UCSD-AML1 (cell line): Measurements from ENCODE around the gene ZNF81.
"Not testable (repeated sequence)": the region's sequence is repeated elsewhere in the genome, so short reads cannot be mapped to it uniquely, and the experiment has no call there.

Source experiments
- DNase-seq: peaks from one replicate; lab custom pipeline; 2025; ENCODE audit not compliant: unreplicated experiment; lab: John Stamatoyannopoulos, UW

ZNF81 gene

DNA sequence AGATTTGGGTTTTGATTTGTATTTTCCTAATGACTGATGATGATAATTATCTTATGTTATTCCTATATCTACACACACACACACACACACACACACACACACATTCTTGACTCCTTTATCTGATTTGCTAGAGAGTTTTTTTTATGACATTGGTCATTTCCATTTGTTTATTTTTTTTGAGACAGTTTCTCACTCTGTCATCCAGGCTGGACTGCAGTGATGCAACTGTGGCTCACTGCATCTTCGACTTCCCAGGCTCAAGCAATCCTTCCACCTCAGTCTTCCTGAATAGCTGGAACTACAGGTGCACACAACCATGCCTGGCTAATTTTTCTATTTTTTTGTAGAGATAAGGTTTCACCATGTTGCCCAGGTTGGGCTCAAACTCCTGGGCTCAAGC, 6.7 kb downstream of the ZNF81 start:
- DNase-seq: no peak

GRCh38 chrX:47844117-47844516, 7.4 kb downstream of the ZNF81 start:
- no peak for DNase-seq

GRCh38 chrX:47846040-47846439, 9.3 kb downstream of the ZNF81 start:
- no peak for DNase-seq

DNA sequence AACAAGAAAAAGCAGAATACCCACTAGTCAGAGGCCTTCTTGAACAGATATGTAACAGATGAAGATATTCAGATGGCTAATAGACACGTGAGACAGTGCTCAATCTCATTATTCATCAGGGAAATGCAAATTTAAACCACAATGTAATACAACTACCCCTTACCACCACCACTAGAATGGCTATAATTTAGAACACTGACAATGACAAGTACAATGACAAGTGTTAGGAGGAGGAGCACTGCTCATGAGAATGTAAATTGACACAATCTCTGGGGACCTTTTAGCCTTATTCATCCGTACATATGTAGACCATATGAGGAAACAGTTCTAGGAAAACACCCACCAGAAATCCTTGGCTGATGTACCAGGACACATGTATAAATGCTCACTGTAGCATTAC, 13.1 kb downstream of the ZNF81 start:
- DNase-seq: no peak

DNA sequence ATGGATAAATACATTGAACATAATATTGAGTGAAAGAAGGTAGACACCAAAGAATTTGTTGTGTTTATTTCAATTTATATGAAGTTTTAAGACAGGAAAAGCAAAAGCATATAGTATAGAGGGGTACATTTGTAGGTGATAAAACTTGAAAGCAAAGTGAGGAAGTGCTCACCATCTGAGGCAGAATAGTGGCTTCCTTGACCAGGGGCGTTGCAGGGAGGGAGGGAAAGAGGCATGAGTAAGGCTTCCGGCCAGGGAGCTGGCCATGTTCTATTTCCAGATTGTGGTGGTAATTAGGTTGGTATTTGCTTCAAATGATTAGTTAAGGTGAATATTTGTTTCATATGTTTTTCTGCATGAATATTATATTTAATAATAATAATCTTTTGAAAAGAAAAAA, 13.7 kb downstream of the ZNF81 start:
- DNase-seq: not testable (repeated sequence)

- DNase-seq: no peak
Observed at GRCh38 chrX:47850901-47851300, 14.2 kb downstream of the ZNF81 start.

GRCh38 chrX:47854474-47854873, 17.8 kb downstream of the ZNF81 start:
- DNase-seq: peak; percentile 11

GRCh38 chrX:47859686-47860085, 23.0 kb downstream of the ZNF81 start:
- no peak for DNase-seq

- no peak for DNase-seq
Observed at GRCh38 chrX:47862680-47863079, 26.0 kb downstream of the ZNF81 start.

DNA sequence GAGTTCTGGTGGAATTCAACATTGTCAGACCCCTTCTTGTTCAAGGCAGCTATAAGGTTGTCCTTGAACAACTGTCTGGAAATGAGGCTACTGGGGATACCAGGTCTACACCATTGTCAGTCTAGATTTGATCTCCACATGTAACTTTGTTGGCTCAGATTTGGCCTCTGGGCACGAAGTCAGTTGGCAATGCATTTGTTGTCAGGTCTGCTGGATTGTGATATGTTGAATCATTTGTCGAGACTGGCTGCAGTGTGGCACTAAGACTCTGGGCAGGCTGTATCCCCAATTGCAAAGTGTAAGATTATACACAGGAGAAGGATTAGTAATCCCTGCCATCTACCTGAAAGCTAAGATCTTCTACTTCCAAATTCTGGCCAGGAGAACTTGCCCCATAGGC, 26.5 kb downstream of the ZNF81 start:
- no peak for DNase-seq

DNA sequence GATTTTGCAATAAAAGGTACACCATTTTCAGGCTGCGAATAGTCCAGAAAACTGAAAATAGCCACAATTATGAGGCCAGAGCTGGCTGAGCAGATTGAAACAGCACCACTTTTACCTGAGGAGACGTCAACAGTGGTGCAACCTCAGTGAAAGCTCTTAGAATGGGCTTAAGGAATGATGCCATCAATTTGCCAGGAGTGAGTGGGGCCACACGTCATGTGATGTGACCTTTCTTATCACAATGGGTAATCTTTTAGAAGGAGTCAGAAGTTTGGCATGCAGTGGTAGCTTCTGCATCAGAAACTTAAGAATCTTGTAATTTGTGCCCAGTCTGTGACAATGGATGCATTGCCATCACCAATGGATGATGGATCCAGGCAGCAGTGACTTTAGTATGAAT, 27.6 kb downstream of the ZNF81 start:
- no peak for DNase-seq

DNA sequence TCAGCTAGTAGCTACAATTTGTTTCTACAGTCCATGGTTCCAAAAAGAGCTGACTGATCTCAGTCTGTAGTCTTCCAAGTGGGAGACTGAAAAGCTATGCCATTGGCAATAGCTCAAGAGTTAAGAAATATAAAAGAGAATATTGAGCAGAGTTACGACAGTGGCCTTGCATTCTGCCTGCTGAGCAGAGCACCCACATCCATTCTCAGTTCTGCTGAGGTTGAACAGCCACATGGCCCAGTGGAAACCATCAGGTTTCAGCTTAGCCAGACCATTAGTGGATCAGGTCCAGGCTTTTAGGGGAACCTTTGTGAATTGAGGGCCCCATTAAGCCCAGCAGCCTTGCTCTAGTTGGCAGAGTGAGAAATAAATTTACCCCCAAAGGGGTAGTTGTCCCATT, 28.1 kb downstream of the ZNF81 start:
- DNase-seq: no peak

GRCh38 chrX:47873123-47873522, 36.4 kb downstream of the ZNF81 start:
- DNase-seq: no peak

GRCh38 chrX:47877327-47877726, 40.6 kb downstream of the ZNF81 start:
- DNase-seq: no peak

- no peak for DNase-seq
Observed at GRCh38 chrX:47878198-47878597, 41.5 kb downstream of the ZNF81 start.

- no peak for DNase-seq
Observed at GRCh38 chrX:47879463-47879862, 42.8 kb downstream of the ZNF81 start.

DNA sequence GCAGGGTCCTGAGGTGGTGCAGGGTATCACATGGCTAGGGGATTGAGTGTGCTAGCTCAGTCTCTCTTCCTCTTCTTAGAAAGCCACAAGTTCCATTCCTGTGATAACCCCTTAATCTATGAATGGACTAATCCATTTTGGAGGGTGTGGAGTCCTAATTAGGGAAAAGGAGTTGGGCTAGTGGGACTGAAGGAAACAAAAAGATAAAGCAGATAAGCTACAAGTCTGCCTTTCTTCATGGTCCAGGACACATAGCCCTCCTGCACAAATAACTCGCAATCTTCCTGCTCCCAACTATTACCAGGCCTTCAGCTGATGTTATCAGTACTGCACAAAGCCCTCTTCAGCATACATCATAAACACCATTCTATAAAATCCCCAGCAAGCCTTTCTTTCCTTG, 44.2 kb downstream of the ZNF81 start:
- DNase-seq: no peak

DNA sequence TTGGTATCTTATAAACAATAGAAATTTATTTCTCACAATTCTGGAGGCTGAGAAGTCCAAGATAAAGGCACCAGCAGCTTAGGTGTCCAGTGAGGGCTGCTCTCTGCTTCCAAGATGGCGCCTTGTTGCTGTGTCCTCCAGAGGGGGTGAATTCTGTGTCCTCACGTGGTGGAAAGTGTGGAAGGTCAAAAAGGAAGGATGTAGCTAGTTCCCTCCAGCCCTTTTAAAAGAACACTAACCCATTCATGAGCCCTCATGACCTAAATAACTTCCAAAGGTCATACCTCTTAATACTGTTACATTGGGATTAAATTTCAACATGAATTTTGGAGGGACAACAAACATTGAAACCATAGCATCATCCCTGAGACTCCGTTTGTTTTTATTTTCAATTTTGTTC, 48.8 kb downstream of the ZNF81 start:
- no peak for DNase-seq

GRCh38 chrX:47898024-47898423, 61.3 kb downstream of the ZNF81 start:
- no peak for DNase-seq

GRCh38 chrX:47900833-47901232, 64.1 kb downstream of the ZNF81 start:
- DNase-seq: no peak

DNA sequence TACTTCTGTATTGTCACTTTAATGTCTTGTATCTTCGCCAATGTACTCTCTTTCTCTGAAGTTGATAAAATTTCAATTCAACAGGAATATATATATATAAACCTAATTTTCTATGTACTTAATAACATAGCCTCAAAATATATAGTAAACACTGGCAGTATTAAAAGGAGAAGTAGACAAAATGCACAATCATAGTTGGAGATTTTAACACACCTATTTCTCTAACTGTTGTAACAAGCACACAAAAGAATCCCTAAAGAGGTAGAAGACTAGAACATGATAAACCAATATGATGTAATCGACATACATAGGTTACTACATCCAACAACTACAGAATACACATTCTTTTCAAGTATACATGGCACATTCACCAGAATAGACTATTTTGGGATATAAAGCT, 65.5 kb downstream of the ZNF81 start:
- no peak for DNase-seq

DNA sequence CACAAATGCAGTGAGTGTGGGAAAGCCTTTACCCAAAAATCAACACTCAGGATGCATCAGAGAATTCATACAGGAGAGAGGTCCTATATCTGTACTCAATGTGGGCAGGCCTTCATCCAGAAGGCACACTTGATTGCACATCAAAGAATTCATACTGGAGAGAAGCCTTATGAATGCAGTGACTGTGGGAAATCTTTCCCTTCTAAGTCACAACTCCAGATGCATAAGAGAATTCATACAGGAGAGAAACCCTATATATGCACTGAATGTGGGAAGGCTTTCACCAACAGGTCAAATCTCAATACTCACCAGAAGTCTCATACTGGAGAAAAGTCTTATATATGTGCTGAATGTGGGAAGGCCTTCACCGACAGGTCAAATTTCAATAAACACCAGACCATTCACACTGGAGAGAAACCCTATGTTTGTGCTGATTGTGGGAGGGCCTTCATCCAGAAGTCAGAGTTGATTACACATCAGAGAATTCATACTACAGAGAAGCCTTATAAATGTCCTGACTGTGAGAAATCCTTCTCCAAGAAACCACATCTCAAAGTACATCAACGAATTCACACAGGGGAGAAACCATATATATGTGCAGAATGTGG, 79.3 kb downstream of the ZNF81 start:
- no peak for DNase-seq

DNA sequence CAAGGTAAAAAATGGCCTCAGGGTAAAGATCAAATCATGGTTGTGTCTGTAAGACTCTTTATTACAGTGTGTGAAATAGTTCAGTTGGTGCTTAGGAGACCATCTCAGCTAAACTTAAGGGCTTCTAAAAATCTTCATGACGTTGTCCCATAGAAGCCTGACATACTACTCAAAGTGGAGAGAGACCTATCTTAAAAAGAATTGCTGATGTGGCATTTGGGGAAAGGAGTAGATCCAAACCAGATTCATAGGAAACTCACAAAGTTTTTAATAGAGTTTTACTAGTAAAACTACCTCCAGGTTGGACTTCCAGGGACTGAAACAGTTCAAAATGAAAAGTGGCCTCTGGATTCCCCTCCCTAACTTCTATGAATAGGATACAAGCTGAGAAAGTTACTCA, 81.6 kb downstream of the ZNF81 start:
- no peak for DNase-seq

GRCh38 chrX:47927212-47927611, 90.5 kb downstream of the ZNF81 start:
- no peak for DNase-seq
